ENCODE results near the gene MT3.
"Not testable (repeated sequence)": the region's sequence is repeated elsewhere in the genome, so short reads cannot be mapped to it uniquely, and the experiment has no call there.

DNA sequence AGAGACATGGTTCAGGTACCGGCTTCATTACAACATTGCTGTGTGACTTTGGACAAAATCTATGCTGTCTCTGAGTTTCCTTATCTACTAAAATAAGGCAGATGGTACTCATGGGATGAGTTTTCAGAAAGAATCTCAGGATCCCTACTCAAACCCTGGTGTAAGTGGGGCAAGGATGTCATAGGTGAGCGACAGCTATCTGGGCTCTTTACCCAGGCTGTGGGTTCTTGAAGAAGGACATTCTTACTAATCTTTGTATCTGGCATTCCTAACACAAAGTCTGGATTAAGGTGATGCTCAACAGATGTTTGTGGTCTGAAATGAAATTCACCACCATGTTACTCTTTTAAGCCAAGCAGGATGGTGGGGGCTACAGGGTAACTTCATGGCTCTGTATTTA, 6.4 kb upstream of the MT3 start:
- TF ChIP-seq, protein P1, sequence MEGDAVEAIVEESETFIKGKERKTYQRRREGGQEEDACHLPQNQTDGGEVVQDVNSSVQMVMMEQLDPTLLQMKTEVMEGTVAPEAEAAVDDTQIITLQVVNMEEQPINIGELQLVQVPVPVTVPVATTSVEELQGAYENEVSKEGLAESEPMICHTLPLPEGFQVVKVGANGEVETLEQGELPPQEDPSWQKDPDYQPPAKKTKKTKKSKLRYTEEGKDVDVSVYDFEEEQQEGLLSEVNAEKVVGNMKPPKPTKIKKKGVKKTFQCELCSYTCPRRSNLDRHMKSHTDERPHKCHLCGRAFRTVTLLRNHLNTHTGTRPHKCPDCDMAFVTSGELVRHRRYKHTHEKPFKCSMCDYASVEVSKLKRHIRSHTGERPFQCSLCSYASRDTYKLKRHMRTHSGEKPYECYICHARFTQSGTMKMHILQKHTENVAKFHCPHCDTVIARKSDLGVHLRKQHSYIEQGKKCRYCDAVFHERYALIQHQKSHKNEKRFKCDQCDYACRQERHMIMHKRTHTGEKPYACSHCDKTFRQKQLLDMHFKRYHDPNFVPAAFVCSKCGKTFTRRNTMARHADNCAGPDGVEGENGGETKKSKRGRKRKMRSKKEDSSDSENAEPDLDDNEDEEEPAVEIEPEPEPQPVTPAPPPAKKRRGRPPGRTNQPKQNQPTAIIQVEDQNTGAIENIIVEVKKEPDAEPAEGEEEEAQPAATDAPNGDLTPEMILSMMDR (conservative IDR thresholded peaks at IDR 0.05), result not testable (repeated sequence)
- TF ChIP-seq ZFX (IDR thresholded peaks at IDR 0.05), result not testable (repeated sequence)

Measured in C4-2B (cell line).